ENCODE results near the gene ALX4.

- TF ChIP-seq CTCF (conservative IDR thresholded peaks at IDR 0.05; ENCODE audit: low read length) (no peak), EZH2phosphoT487 (IDR thresholded peaks at IDR 0.05; ENCODE audit: borderline replicate concordance, low read depth, low read length) (no peak)
Measured at GRCh38 chr11:44344921-44345320, 35.0 kb upstream of the ALX4 start.

Data from OCI-LY7 (cell line).